ENCODE data around the gene MCCC2. TPM values are rescaled to one million over a fixed set of nuclear protein-coding genes. Genes with fewer than 3 reads are reported as not detected.

Gene MCCC2
- polyA plus RNA-seq, 1 donor (not counting 4 experiments of a cell fraction or from before 2014, with no cell fraction given), result 52.5 TPM

DNA sequence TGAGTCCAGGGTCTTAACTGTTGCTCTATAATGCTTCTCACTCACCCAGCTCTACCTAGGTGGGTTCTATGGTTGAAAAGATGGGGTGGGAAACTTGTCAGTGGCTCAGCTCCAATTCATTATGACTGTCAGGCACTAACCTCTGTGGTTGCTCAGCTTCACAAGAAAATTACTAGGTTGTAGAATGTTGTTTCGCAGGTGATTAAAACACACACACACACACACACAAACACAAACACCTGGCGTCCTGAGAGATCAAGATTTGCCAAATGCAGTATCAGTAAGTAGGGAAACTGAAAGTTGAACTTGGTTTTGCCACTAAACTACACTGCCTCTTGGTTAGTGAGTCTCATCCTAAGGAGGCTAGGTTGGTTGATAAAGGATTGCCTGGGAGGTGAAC is 2.8 kb downstream of the MCCC2 start:
- no peaks in the 10 kb centered on the region for H3K9me1 ChIP-seq (ENCODE audit: control insufficient read depth, extremely low read depth, insufficient read depth, low read length)
- DNase-seq (ENCODE audit: low read depth, low spot score) (no peak), FAIRE-seq (no peak)
- H3K27me3 ChIP-seq (ENCODE audit: control insufficient read depth, extremely low read depth, insufficient read depth, low read length), result no peaks in the 10 kb centered on the region
- dilution Hi-C loops (cut with MboI; ENCODE audit: extremely low pct_ligation_motif_present, low sequenced_read_pairs), result no loop called here
- no peak overlapping the region for H2AFZ ChIP-seq (ENCODE audit: control insufficient read depth, low read length)
- H3K36me3 ChIP-seq (ENCODE audit: control insufficient read depth in 2 of 2, extremely low read depth in 1 of 2, insufficient read depth in 2 of 2, low read length in 2 of 2), result peaks cover 1 to 2% of the 10 kb centered on the region in 2 experiments
- no peak for TF ChIP-seq CTCF (optimal IDR thresholded peaks at IDR 0.05 in 1 of 3, IDR thresholded peaks at IDR 0.05 in 1 of 3, conservative IDR thresholded peaks at IDR 0.05 in 1 of 3; ENCODE audit: extremely low read depth in 1 of 3, insufficient read depth in 2 of 3, low read length in 3 of 3)
- no peaks in the 10 kb centered on the region for H3K9me3 ChIP-seq (ENCODE audit: control insufficient read depth, low read depth, low read length)
- no peak overlapping the region for H3K9ac ChIP-seq (ENCODE audit: control insufficient read depth, extremely low read depth, insufficient read depth, low read length)
- peaks cover 34% of the 10 kb centered on the region for H3K79me2 ChIP-seq (ENCODE audit: control insufficient read depth, insufficient read depth, low read length)
- no peak overlapping the region for H3K27ac ChIP-seq (ENCODE audit: control insufficient read depth, insufficient read depth, low read length)
- H3K4me3 ChIP-seq (ENCODE audit: control insufficient read depth in 2 of 3, extremely low read depth in 1 of 3, insufficient read depth in 2 of 3, low read depth in 1 of 3, low read length in 3 of 3), result no peak overlapping the region
- peaks cover 17% of the 10 kb centered on the region for H3K4me1 ChIP-seq (ENCODE audit: control insufficient read depth, extremely low read depth, insufficient read depth, low read length)
- no peak overlapping the region for H3K4me2 ChIP-seq (ENCODE audit: control insufficient read depth, extremely low read depth, insufficient read depth, low read depth, low read length)
- H4K20me1 ChIP-seq (ENCODE audit: control insufficient read depth, extremely low read depth, insufficient read depth, low read length), result no peaks in the 10 kb centered on the region

DNA sequence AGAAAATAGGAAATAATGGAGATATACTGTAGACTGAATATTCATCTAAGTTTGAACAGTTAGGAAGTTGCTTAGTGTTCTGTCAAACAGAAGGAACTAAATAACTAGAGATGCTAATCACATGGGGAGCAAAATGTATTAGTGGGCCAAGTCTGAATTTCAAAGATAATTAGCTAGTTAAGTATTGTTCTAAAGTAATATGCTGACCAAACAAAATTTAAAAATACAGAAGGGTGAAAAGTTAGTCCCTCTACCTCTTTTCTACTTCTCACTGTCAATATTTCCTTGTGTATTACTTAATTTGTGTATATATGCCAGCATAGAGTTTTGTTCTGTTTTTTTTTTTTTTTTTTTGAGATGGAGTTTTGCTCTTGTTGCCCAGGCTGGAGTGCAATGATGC is 4.0 kb downstream of the MCCC2 start:
- Histone ChIP-seq H3K79me2 (ENCODE audit: control insufficient read depth, insufficient read depth, low read length) (peaks cover 34% of the 10 kb centered on the region), H3K4me3 (ENCODE audit: control insufficient read depth in 2 of 3, extremely low read depth in 1 of 3, insufficient read depth in 2 of 3, low read depth in 1 of 3, low read length in 3 of 3) (no peak overlapping the region), H4K20me1 (ENCODE audit: control insufficient read depth, extremely low read depth, insufficient read depth, low read length) (no peaks in the 10 kb centered on the region), H3K9me3 (ENCODE audit: control insufficient read depth, low read depth, low read length) (no peaks in the 10 kb centered on the region), H3K9me1 (ENCODE audit: control insufficient read depth, extremely low read depth, insufficient read depth, low read length) (no peaks in the 10 kb centered on the region), H3K4me2 (ENCODE audit: control insufficient read depth, extremely low read depth, insufficient read depth, low read depth, low read length) (no peak overlapping the region), H3K9ac (ENCODE audit: control insufficient read depth, extremely low read depth, insufficient read depth, low read length) (no peak overlapping the region), H3K4me1 (ENCODE audit: control insufficient read depth, extremely low read depth, insufficient read depth, low read length) (peaks cover 17% of the 10 kb centered on the region), H3K27me3 (ENCODE audit: control insufficient read depth, extremely low read depth, insufficient read depth, low read length) (no peaks in the 10 kb centered on the region), H3K27ac (ENCODE audit: control insufficient read depth, insufficient read depth, low read length) (no peak overlapping the region), H2AFZ (ENCODE audit: control insufficient read depth, low read length) (no peak overlapping the region), H3K36me3 (ENCODE audit: control insufficient read depth in 2 of 2, extremely low read depth in 1 of 2, insufficient read depth in 2 of 2, low read length in 2 of 2) (peaks cover 1 to 2% of the 10 kb centered on the region in 2 experiments)
- DNase-seq (ENCODE audit: low read depth, low spot score) (no peak), FAIRE-seq (no peak)
- dilution Hi-C loops (cut with MboI; ENCODE audit: extremely low pct_ligation_motif_present, low sequenced_read_pairs), result no loop called here
- TF ChIP-seq EZH2 (IDR thresholded peaks at IDR 0.05; ENCODE audit: low read length), result no peak
- no peak for TF ChIP-seq CTCF (optimal IDR thresholded peaks at IDR 0.05 in 1 of 3, IDR thresholded peaks at IDR 0.05 in 1 of 3, conservative IDR thresholded peaks at IDR 0.05 in 1 of 3; ENCODE audit: extremely low read depth in 1 of 3, insufficient read depth in 2 of 3, low read length in 3 of 3)
